ENCODE results near the gene DEAF1. TPM values are rescaled to one million over a fixed set of nuclear protein-coding genes. Genes with fewer than 3 reads are reported as not detected.

DEAF1 gene
- total RNA-seq, 1 experiment from 2014 or later = 31.9 TPM

DNA sequence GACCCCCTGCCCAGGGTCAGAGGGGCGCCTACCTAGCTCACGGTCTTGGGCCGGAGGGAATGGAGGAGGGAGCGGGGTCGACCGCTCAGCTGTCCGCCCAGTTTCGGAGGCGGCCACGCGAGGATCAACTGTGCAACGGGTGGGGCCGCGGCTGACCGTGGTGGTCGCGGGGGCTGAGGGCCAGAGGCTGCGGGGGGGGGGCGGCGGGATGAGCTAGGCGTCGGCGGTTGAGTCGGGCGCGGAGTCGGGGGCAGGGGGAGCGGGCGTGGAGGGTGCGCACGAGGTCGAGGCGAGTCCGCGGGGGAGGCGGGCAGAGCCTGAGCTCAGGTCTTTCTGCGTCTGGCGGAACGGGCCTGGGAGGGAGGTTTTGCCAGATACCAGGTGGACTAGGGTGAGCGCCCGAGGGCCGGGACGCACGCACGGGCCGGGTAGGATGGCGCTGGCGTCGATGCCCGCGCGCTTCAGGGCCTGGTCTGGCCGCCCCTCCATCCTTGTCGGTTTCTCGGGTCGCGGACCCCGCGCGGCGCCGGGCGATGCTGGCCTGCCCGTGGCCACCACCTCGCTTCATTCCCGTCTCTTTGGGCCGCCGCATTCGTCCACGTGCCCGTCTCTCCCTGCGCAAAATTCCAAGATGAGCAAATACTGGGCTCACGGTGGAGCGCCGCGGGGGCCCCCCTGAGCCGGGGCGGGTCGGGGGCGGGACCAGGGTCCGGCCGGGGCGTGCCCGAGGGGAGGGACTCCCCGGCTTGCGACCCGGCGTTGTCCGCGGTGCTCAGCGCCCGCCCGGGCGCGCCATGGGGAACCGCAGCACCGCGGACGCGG, 58.3 kb downstream of the DEAF1 start, which contains the start of gene DRD4:
TSS of gene DRD4 (plus strand) at position 759 of the 822 bp plus-strand sequence. CDS start at position 795, 36 bp downstream.
- Histone ChIP-seq H3K9ac (ENCODE audit: low read length) (no peak within 1 kb of the TSS), H2AFZ (ENCODE audit: low read length) (no peak within 1 kb of the TSS), H3K4me2 (ENCODE audit: low read length) (no peak within 1 kb of the TSS), H3F3A (ENCODE audit: low read length, unreplicated experiment) (no peaks in the 10 kb centered on the region), H4K20me1 (ENCODE audit: low read length) (no peaks in the 10 kb centered on the region), H3K4me1 (ENCODE audit: insufficient read depth, low read length) (no peaks in the 10 kb centered on the region), H3K36me3 (ENCODE audit: low read depth, low read length) (no peaks in the 10 kb centered on the region), H3K4me3 (ENCODE audit: low read length) (no peak within 1 kb of the TSS), H3K9me3 (ENCODE audit: low read length) (no peaks in the 10 kb centered on the region), H3K27ac (ENCODE audit: low read length) (no peak within 1 kb of the TSS), H3K27me3 (ENCODE audit: low read length) (no peaks in the 10 kb centered on the region), H3K9me2 (replicated peaks; ENCODE audit: low read length) (no peaks in the 10 kb centered on the region), H3K79me2 (ENCODE audit: low read length) (no peaks in the 10 kb centered on the region)
- no peak for DNase-seq
- no TSS peak for BruUV-seq (replicated peaks)
- ChIA-PET POLR2A (ENCODE audit: unreplicated experiment) (interaction anchor here (0.7 kb wide), 1 partner anchor 20 kb away, joined by 4 read pairs; no protein-coding TSS in a partner anchor), CTCF (no interaction called here)
- intact Hi-C loops (cut with micrococcal nuclease) = no loop called here
- no peak for TF ChIP-seq EZH2 (IDR thresholded peaks at IDR 0.05; ENCODE audit: low read length, unreplicated experiment)
- TF ChIP-seq EZH2phosphoT487 (IDR thresholded peaks at IDR 0.05; ENCODE audit: borderline replicate concordance, low read length) = no peak
- TF ChIP-seq, protein P1, sequence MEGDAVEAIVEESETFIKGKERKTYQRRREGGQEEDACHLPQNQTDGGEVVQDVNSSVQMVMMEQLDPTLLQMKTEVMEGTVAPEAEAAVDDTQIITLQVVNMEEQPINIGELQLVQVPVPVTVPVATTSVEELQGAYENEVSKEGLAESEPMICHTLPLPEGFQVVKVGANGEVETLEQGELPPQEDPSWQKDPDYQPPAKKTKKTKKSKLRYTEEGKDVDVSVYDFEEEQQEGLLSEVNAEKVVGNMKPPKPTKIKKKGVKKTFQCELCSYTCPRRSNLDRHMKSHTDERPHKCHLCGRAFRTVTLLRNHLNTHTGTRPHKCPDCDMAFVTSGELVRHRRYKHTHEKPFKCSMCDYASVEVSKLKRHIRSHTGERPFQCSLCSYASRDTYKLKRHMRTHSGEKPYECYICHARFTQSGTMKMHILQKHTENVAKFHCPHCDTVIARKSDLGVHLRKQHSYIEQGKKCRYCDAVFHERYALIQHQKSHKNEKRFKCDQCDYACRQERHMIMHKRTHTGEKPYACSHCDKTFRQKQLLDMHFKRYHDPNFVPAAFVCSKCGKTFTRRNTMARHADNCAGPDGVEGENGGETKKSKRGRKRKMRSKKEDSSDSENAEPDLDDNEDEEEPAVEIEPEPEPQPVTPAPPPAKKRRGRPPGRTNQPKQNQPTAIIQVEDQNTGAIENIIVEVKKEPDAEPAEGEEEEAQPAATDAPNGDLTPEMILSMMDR (conservative IDR thresholded peaks at IDR 0.05; ENCODE audit: low read depth, low read length) = no peak
- peak; percentile 42 for ATAC-seq

DNA sequence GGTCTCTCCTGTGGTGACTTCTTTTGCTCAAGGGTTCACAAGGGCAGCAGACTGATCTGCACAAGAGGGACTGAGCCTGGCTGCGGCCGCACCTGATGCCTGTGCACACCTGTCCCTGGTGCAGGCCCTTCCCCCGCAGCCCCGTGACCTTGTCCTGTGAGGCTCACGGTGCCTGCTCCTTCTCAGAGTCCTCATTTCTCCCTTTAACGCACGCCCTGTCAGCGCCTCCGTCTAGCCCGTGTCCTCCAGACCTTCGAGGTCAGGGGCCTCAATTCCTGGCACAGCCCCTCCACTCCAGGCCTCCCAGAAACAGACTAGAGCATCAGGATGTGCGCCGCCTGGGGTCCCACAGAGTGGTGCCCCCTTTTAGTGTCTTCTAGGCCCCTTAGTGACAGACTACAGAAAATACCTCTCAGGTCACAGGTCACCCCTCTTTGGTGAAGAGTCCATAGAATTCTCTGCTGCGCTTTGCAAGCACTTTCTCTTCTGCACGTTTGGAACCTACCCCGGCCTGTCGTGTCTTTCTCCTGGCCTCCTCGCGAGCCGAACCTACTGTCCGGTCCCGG, 59.0 kb downstream of the DEAF1 start:
- H3K9me2 ChIP-seq (replicated peaks; ENCODE audit: low read length) = no peaks in the 10 kb centered on the region

More for the DNA sequence above, 59.0 kb downstream of the DEAF1 start:
- Histone ChIP-seq H3K4me3 (ENCODE audit: low read length) (no peak overlapping the region), H2AFZ (ENCODE audit: low read length) (no peak overlapping the region), H3F3A (ENCODE audit: low read length, unreplicated experiment) (no peaks in the 10 kb centered on the region), H3K27me3 (ENCODE audit: low read length) (no peaks in the 10 kb centered on the region), H3K9ac (ENCODE audit: low read length) (no peak overlapping the region), H3K9me3 (ENCODE audit: low read length) (no peaks in the 10 kb centered on the region), H4K20me1 (ENCODE audit: low read length) (no peaks in the 10 kb centered on the region), H3K27ac (ENCODE audit: low read length) (no peak overlapping the region), H3K36me3 (ENCODE audit: low read depth, low read length) (no peaks in the 10 kb centered on the region), H3K4me2 (ENCODE audit: low read length) (no peak overlapping the region), H3K4me1 (ENCODE audit: insufficient read depth, low read length) (no peaks in the 10 kb centered on the region), H3K79me2 (ENCODE audit: low read length) (no peaks in the 10 kb centered on the region)
- TF ChIP-seq, protein P1 (conservative IDR thresholded peaks at IDR 0.05; ENCODE audit: low read depth, low read length) = no peak
- TF ChIP-seq EZH2phosphoT487 (IDR thresholded peaks at IDR 0.05; ENCODE audit: borderline replicate concordance, low read length) (no peak), EZH2 (IDR thresholded peaks at IDR 0.05; ENCODE audit: low read length, unreplicated experiment) (no peak)
- POLR2A ChIA-PET (ENCODE audit: unreplicated experiment) = no interaction called here
- DNase-seq (no peak), ATAC-seq (no peak)
- CTCF ChIA-PET = no interaction called here
- intact Hi-C loops (cut with micrococcal nuclease) = no loop called here
- no TSS peak for BruUV-seq (replicated peaks)

Measured in PC-3 (cell line).